B cell (primary cell): ENCODE data around the gene RNF44. TPM values are rescaled to one million over a fixed set of nuclear protein-coding genes. Genes with fewer than 3 reads are reported as not detected.

Experiments used
- ATAC-seq: fragments of 200-7000 bp; cut with Tn5 transposase; one replicate; pipeline ENCODE4 v1.10.0; 2021; ENCODE audit warnings: low read depth, mild to moderate bottlenecking, moderate number of reproducible peaks, moderate library complexity
- CTCF ChIA-PET: fragments of 350-600 bp; sonication (Branson Sonifier 250); formaldehyde crosslinking; loops from one replicate; lab custom pipeline; 2021; ENCODE audit warnings: antibody characterized with exemption, inconsistent platforms; lab: Charles Lee
- POLR2A ChIA-PET: fragments of 350-600 bp; sonication (Branson Sonifier 250); formaldehyde crosslinking; loops from one replicate; lab custom pipeline; 2021; ENCODE audit warnings: antibody characterized with exemption; lab: Charles Lee
- DNase-seq: peaks from one replicate; pipeline ENCODE4 v3.0.0; 2013
- H2AFZ ChIP-seq: 2 replicates; pipeline ENCODE4 v1.6.1; 2012; ENCODE audit warnings: mild to moderate bottlenecking, low read depth, low read length; ENCODE audit not compliant: insufficient read depth, poor library complexity, severe bottlenecking
- H3K27ac ChIP-seq, 2 donors: 1 replicate in 1 of 2; 2 replicates in 1 of 2; pipeline ENCODE4 v1.5.1; 2012 to 2013; ENCODE audit warnings: low read length in 2 of 2, mild to moderate bottlenecking in 2 of 2, moderate library complexity in 1 of 2
- H3K27me3 ChIP-seq, 4 experiments: fragments of 200-600 bp in 1 of 4; sonication (generic) in 1 of 4; replicated peaks in 1 of 4; 1 replicate in 2 of 4; 2 replicates in 2 of 4; pipeline versions ENCODE4 v1.6.1 to v1.7.0; 2013 to 2016; ENCODE audit warnings: low read length in 3 of 4, mild to moderate bottlenecking in 2 of 4, mixed read lengths in 1 of 4, moderate library complexity in 1 of 4; ENCODE audit not compliant: insufficient read depth in 4 of 4, control insufficient read depth in 3 of 4; ENCODE audit errors: control extremely low read depth in 1 of 4
- H3K36me3 ChIP-seq, 2 experiments: replicated peaks in 1 of 2; 1 replicate in 1 of 2; 2 replicates in 1 of 2; pipeline versions ENCODE4 v1.6.1 to v1.7.1; 2013; ENCODE audit warnings: low read length in 1 of 2; ENCODE audit not compliant: insufficient read depth in 2 of 2, control insufficient read depth in 1 of 2; ENCODE audit errors: control extremely low read depth in 1 of 2, extremely low read depth in 1 of 2
- H3K4me1 ChIP-seq, 2 donors: fragments of 200-600 bp in 1 of 2; sonication (generic) in 1 of 2; 1 replicate in 1 of 2; 2 replicates in 1 of 2; pipeline versions ENCODE4 v1.5.1 to v1.6.1; 2013 to 2017; ENCODE audit warnings: low read length in 2 of 2; ENCODE audit not compliant: control insufficient read depth in 2 of 2, insufficient read depth in 2 of 2
- H3K4me2 ChIP-seq: replicated peaks from 2 replicates; pipeline ENCODE3; 2012; ENCODE audit warnings: mild to moderate bottlenecking, low read depth, low read length; ENCODE audit not compliant: poor library complexity, severe bottlenecking
- H3K4me3 ChIP-seq, 5 experiments: fragments of 200-600 bp in 1 of 5; sonication (generic) in 1 of 5; 1 replicate in 3 of 5; 2 replicates in 2 of 5; pipeline versions ENCODE4 v1.5.1 to v1.7.0; 2011 to 2016; ENCODE audit warnings: low read length in 4 of 5, mild to moderate bottlenecking in 4 of 5, low read depth in 2 of 5, control low read depth in 1 of 5, moderate library complexity in 1 of 5; ENCODE audit not compliant: insufficient read depth in 1 of 5; ENCODE audit errors: control extremely low read depth in 1 of 5, extremely low read depth in 1 of 5
- H3K79me2 ChIP-seq: fragments of 200-600 bp; sonication (generic); one replicate; pipeline ENCODE4 v1.6.0; 2016; ENCODE audit warnings: low read length; ENCODE audit not compliant: control insufficient read depth, insufficient read depth
- H3K9ac ChIP-seq: fragments of 200-600 bp; sonication (generic); 2 replicates; pipeline ENCODE4 v1.6.1; 2017; ENCODE audit warnings: mild to moderate bottlenecking, low read length, moderate library complexity
- H3K9me3 ChIP-seq, 3 donors: one replicate each; pipeline versions ENCODE4 v1.6.1 to v1.7.1; 2013; ENCODE audit warnings: low read length in 2 of 3; ENCODE audit not compliant: control insufficient read depth in 2 of 3, insufficient read depth in 1 of 3; ENCODE audit errors: control extremely low read depth in 1 of 3
- H4K20me1 ChIP-seq: 2 replicates; pipeline ENCODE4 v1.6.0; 2012; ENCODE audit warnings: mild to moderate bottlenecking, low read length; ENCODE audit not compliant: insufficient read depth, control insufficient read depth, poor library complexity, severe bottlenecking
- H3K27ac Mint-ChIP-seq: one replicate; pipeline ENCODE4 v1.8.0; 2021; ENCODE audit warnings: mixed read lengths
- H3K27me3 Mint-ChIP-seq: one replicate; pipeline ENCODE4 v1.8.0; 2021; ENCODE audit warnings: mixed read lengths
- H3K4me1 Mint-ChIP-seq: one replicate; pipeline ENCODE4 v1.8.0; 2021; ENCODE audit warnings: mixed read lengths
- H3K4me3 Mint-ChIP-seq: one replicate; pipeline ENCODE4 v1.8.0; 2021; ENCODE audit warnings: mixed read lengths
- H3K9me3 Mint-ChIP-seq: one replicate; pipeline ENCODE4 v1.8.0; 2022; ENCODE audit warnings: mixed read lengths; ENCODE audit not compliant: insufficient read depth
- CTCF ChIP-seq: fragments of 200-600 bp; IDR thresholded peaks from one replicate; pipeline ENCODE4 v1.8.0; 2022; ENCODE audit warnings: antibody characterized with exemption, mild to moderate bottlenecking
- EZH2 ChIP-seq: IDR thresholded peaks from 2 replicates; pipeline ENCODE4 v1.6.1; 2012; ENCODE audit warnings: borderline replicate concordance, low read depth, mild to moderate bottlenecking, moderate library complexity, low read length; ENCODE audit not compliant: insufficient read depth, poor library complexity, severe bottlenecking
- WGBS: methylation state at CpG from one replicate; pipeline ENCODE4 v1.1.5; 2013; ENCODE audit warnings: missing lambda C conversion rate; ENCODE audit not compliant: insufficient coverage; 5-methylcytosine and 5-hydroxymethylcytosine counted together
- intact Hi-C: fragments of 100-400 bp; cut with micrococcal nuclease; formaldehyde crosslinking; loops from one replicate; pipeline ENCODE4 v1.10.0; 2022
- polyA plus RNA-seq: library from polyadenylated mRNA; depleted of rRNA; stranded (reverse); fragments of >200 nt; gene quantifications from 2 replicates; pipeline ENCODE4 v1.2.3, GENCODE V29; 2012
- total RNA-seq, 2 donors: library from RNA; stranded (reverse); fragments of 120-200 nt in 1 of 2; gene quantifications; 1 replicate in 1 of 2; 2 replicates in 1 of 2; pipeline versions ENCODE4 v1.2.3 to v1.2.4, GENCODE V29; 2013 to 2022

Gene RNF44
- total and polyA plus RNA-seq, 2 donors (not counting 1 experiment from before 2014, with no cell fraction given): 220 to 262 TPM

GRCh38 chr5:176500511-176500910 is 36.7 kb downstream of the RNF44 start:
- no peaks in the 10 kb centered on the region for H4K20me1 ChIP-seq
- H3K79me2 ChIP-seq: no peaks in the 10 kb centered on the region
- H3K4me2 ChIP-seq: no peak overlapping the region
- DNase-seq: no peak
- Mint-ChIP-seq H3K27me3 (no peaks in the 10 kb centered on the region), H3K9me3 (no peaks in the 10 kb centered on the region), H3K27ac (no peak overlapping the region), H3K4me3 (no peak overlapping the region), H3K4me1 (no peaks in the 10 kb centered on the region)
- H3K9me3 ChIP-seq: no peaks in the 10 kb centered on the region
- TF ChIP-seq CTCF (no peak), EZH2 (no peak)
- H2AFZ ChIP-seq: no peak overlapping the region
- H3K36me3 ChIP-seq: peaks cover 23 to 74% of the 10 kb centered on the region in 2 experiments
- intact Hi-C loops: no loop called here
- WGBS: no CpG with 5 or more reads among the region's 3 CpGs
- POLR2A ChIA-PET: no interaction called here
- H3K4me1 ChIP-seq: no peaks in the 10 kb centered on the region
- H3K27me3 ChIP-seq: no peaks in the 10 kb centered on the region
- no peak overlapping the region for H3K4me3 ChIP-seq
- H3K9ac ChIP-seq: no peak overlapping the region
- ATAC-seq: no peak
- CTCF ChIA-PET: no interaction called here
- no peak overlapping the region for H3K27ac ChIP-seq

DNA sequence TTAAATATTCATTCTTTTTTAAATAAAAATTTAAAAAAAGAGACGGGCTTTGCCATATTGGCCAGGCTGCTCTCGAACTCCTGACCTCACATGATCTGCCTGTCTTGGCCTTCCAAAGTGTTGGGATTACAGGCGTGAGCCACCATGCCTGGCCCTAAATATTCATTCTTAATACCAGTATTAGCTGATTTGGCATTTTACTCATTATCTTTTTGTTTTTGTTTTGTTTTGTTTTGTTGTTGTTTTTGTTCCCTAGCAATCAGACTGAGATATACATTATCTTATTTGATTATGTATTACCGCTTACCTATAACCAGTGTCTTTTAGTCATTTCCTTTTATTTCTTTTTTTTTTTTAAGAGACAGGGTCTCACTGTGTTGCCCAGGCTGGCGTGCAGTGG is 37.9 kb downstream of the RNF44 start:
- Mint-ChIP-seq H3K9me3 (no peaks in the 10 kb centered on the region), H3K4me1 (no peaks in the 10 kb centered on the region), H3K27ac (no peak overlapping the region), H3K4me3 (no peak overlapping the region), H3K27me3 (no peaks in the 10 kb centered on the region)
- Histone ChIP-seq H3K79me2 (no peaks in the 10 kb centered on the region), H3K4me3 (no peak overlapping the region), H3K36me3 (peaks cover 22 to 73% of the 10 kb centered on the region in 2 experiments), H4K20me1 (no peaks in the 10 kb centered on the region), H3K9me3 (no peaks in the 10 kb centered on the region), H3K27ac (no peak overlapping the region), H2AFZ (no peak overlapping the region), H3K27me3 (no peaks in the 10 kb centered on the region), H3K4me2 (no peak overlapping the region), H3K4me1 (no peaks in the 10 kb centered on the region), H3K9ac (no peak overlapping the region)
- CTCF ChIA-PET: no interaction called here
- TF ChIP-seq EZH2 (no peak), CTCF (no peak)
- DNase-seq: no peak
- POLR2A ChIA-PET: no interaction called here
- intact Hi-C loops: no loop called here
- no peak for ATAC-seq
- whole genome bisulfite sequencing: 100% methylated on average over 3 of the region's 5 CpGs
